Neural cell (in vitro differentiated cells): ENCODE results near the gene KCNJ10. TPM values are rescaled to one million over a fixed set of nuclear protein-coding genes. Genes with fewer than 3 reads are reported as not detected.

ENCODE experiments used
- H2AFZ ChIP-seq: fragments of 200-600, 300-800 bp; sonication (generic), shearing (Covaris generic); 2 replicates; pipeline ENCODE4 v1.6.0; 2014; ENCODE audit warnings: low read depth, mild to moderate bottlenecking, antibody characterized with exemption, low read length, moderate library complexity
- H3F3A ChIP-seq: fragments of 200-600 bp; shearing (Covaris generic); 2 replicates; pipeline ENCODE4 v1.6.1; 2016; ENCODE audit warnings: mild to moderate bottlenecking, moderate library complexity, mixed read lengths, antibody characterized with exemption, low read length; ENCODE audit not compliant: insufficient read depth, poor library complexity, severe bottlenecking
- H3K27ac ChIP-seq: fragments of 200-600, 300-800 bp; sonication (generic), shearing (Covaris generic); 2 replicates; pipeline ENCODE4 v1.5.1; 2014; ENCODE audit warnings: mild to moderate bottlenecking, low read length, moderate library complexity
- H3K27me3 ChIP-seq: fragments of 300-800, 200-600 bp; sonication (generic), shearing (Covaris generic); 2 replicates; pipeline ENCODE4 v1.6.0; 2014; ENCODE audit warnings: mild to moderate bottlenecking, low read depth, low read length, moderate library complexity; ENCODE audit not compliant: insufficient read depth
- H3K36me3 ChIP-seq: fragments of 300-800, 200-600 bp; sonication (generic), shearing (Covaris generic); 2 replicates; pipeline ENCODE4 v1.5.1; 2014; ENCODE audit warnings: mild to moderate bottlenecking, antibody characterized with exemption, low read length, moderate library complexity; ENCODE audit not compliant: insufficient read depth
- H3K4me2 ChIP-seq: fragments of 300-800, 200-600 bp; sonication (generic), shearing (Covaris generic); 2 replicates; pipeline ENCODE4 v1.6.0; 2014; ENCODE audit warnings: mild to moderate bottlenecking, low read length
- H3K4me3 ChIP-seq: fragments of 300-800, 200-600 bp; sonication (generic), shearing (Covaris generic); 2 replicates; pipeline ENCODE4 v1.5.1; 2014; ENCODE audit warnings: mild to moderate bottlenecking, low read length, moderate library complexity
- H3K79me2 ChIP-seq: fragments of 200-600 bp; shearing (Covaris generic); replicated peaks from 2 replicates; pipeline ENCODE4 v1.6.0; 2014; ENCODE audit warnings: mild to moderate bottlenecking, low read length, moderate library complexity; ENCODE audit not compliant: insufficient read depth
- H3K9ac ChIP-seq: fragments of 300-800, 200-600 bp; sonication (generic), shearing (Covaris generic); 2 replicates; pipeline ENCODE4 v1.6.1; 2016; ENCODE audit warnings: mild to moderate bottlenecking, low read length, mixed read lengths
- H3K9me2 ChIP-seq: fragments of 200-600 bp; shearing (Covaris generic); 2 replicates; pipeline ENCODE4 v1.6.1; 2016; ENCODE audit warnings: mild to moderate bottlenecking, low read length, mixed read lengths; ENCODE audit not compliant: insufficient read depth
- H3K9me3 ChIP-seq: fragments of 200-600, 300-800 bp; sonication (generic), shearing (Covaris generic); 2 replicates; pipeline ENCODE4 v1.6.1; 2016; ENCODE audit warnings: mild to moderate bottlenecking, mixed run types, low read length, moderate library complexity, mixed read lengths
- H4K20me1 ChIP-seq: fragments of 200-600 bp; shearing (Covaris generic); 2 replicates; pipeline ENCODE4 v1.6.1; 2016; ENCODE audit warnings: mild to moderate bottlenecking, mixed run types; ENCODE audit not compliant: insufficient read depth
- EP300 ChIP-seq: fragments of 450-650 bp; conservative IDR thresholded peaks from 2 replicates; pipeline ENCODE4 v1.6.1; 2014; ENCODE audit warnings: antibody characterized with exemption, mild to moderate bottlenecking, moderate library complexity; ENCODE audit not compliant: poor library complexity, severe bottlenecking
- EZH2 ChIP-seq: fragments of 200-600, 300-800 bp; shearing (Covaris generic), sonication (generic); IDR thresholded peaks from 2 replicates; pipeline ENCODE4 v1.6.1; 2014; ENCODE audit warnings: antibody characterized with exemption, low read length, borderline replicate concordance, mild to moderate bottlenecking; ENCODE audit not compliant: insufficient read depth, poor library complexity, severe bottlenecking
- MXI1 ChIP-seq: fragments of 450-650 bp; conservative IDR thresholded peaks from 2 replicates; pipeline ENCODE4 v1.6.1; 2014; ENCODE audit warnings: antibody characterized with exemption, mild to moderate bottlenecking; ENCODE audit not compliant: poor library complexity, severe bottlenecking
- POLR2AphosphoS5 ChIP-seq: IDR thresholded peaks from 2 replicates; pipeline ENCODE4 v1.6.1; 2012
- RAD21 ChIP-seq: fragments of 450-650 bp; conservative IDR thresholded peaks from 2 replicates; pipeline ENCODE4 v1.6.1; 2014; ENCODE audit warnings: antibody characterized with exemption, mild to moderate bottlenecking, moderate library complexity
- SMC3 ChIP-seq: fragments of 450-650 bp; conservative IDR thresholded peaks from 2 replicates; pipeline ENCODE4 v1.6.1; 2014; ENCODE audit warnings: antibody characterized with exemption, mild to moderate bottlenecking, moderate library complexity; ENCODE audit not compliant: poor library complexity
- TAF1 ChIP-seq: IDR thresholded peaks from 2 replicates; pipeline ENCODE4 v1.6.1; 2012; ENCODE audit warnings: low read depth
- polyA plus RNA-seq: library from polyadenylated mRNA; depleted of rRNA; stranded (reverse); fragments of >200 nt; gene quantifications from 2 replicates; pipeline ENCODE4 v1.2.3, GENCODE V29; 2014
- TF ChIP-seq, protein P1 (sequence below): fragments of 450-650 bp; IDR thresholded peaks from 2 replicates; pipeline ENCODE4 v1.5.1; 2014; ENCODE audit warnings: antibody characterized with exemption, mild to moderate bottlenecking, moderate library complexity; ENCODE audit not compliant: poor library complexity, severe bottlenecking
- TF ChIP-seq, protein P2 (sequence below): IDR thresholded peaks from 2 replicates; pipeline ENCODE4 v1.6.1; 2012; ENCODE audit warnings: borderline replicate concordance

Gene KCNJ10
- polyA plus RNA-seq, 1 donor from 2014 or later = not detected

DNA sequence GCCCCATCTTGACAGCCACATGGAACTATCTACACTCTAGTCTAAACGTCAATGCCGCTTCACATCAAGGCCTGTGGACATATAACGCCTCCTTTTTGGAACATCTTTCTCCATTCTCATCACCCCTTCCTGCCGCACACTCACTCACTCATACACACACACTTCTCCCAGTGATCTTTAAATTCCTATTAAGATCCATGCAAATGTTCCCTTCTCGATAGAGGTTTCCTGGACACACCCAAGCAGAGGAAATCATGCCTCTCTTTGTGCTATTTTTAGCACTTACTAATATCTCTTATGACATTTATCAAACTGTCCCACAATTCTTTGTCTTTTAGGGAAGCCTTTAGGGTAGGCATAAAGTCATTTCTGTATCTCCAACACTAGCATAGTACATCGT is 87.7 kb downstream of the KCNJ10 start:
- no peaks in the 10 kb centered on the region for H4K20me1 ChIP-seq
- no peak overlapping the region for H3K9ac ChIP-seq
- no peaks in the 10 kb centered on the region for H3K9me2 ChIP-seq

DNA sequence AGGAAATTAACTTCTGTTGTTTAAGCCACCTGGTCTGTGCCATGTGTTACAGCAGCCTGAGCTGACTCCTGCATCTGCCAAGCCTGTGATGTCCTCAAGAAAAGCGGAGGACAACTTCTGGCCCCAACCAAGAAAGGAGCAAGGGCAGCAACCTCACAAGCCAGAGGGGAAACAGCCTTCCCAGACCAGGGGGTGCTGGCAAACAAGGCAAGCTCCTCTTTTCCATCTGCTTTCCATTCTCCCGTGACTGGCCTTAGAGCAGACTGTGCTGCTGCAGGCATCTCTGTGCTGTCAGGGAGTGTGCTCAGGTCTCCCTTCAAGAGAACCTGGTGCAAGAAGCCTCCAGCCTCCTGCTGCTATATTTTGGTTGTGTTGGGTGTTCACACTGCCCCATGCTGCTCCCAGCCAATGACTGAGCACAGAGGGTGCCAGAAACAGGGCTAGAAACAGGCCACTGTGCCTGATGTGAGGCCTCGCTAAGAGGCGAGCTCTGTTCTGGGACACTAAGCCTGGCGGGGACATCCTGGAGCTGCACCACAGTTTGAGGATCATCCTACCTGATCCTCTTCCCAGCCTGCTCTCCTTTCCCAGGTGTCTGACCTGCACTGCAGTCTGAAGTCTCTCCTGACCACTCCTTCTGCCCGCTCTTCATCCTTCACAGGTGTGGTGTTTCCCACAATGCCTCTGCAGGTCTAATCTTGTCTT is 88.5 kb downstream of the KCNJ10 start:
- no peak overlapping the region for H3K4me2 ChIP-seq
- H3K79me2 ChIP-seq = no peaks in the 10 kb centered on the region
- H3K4me3 ChIP-seq = no peak overlapping the region
- no peaks in the 10 kb centered on the region for H3K9me2 ChIP-seq
- H2AFZ ChIP-seq = no peak overlapping the region
- H3K36me3 ChIP-seq = no peaks in the 10 kb centered on the region
- TF ChIP-seq MXI1 = no peak
- TF ChIP-seq, protein P1, sequence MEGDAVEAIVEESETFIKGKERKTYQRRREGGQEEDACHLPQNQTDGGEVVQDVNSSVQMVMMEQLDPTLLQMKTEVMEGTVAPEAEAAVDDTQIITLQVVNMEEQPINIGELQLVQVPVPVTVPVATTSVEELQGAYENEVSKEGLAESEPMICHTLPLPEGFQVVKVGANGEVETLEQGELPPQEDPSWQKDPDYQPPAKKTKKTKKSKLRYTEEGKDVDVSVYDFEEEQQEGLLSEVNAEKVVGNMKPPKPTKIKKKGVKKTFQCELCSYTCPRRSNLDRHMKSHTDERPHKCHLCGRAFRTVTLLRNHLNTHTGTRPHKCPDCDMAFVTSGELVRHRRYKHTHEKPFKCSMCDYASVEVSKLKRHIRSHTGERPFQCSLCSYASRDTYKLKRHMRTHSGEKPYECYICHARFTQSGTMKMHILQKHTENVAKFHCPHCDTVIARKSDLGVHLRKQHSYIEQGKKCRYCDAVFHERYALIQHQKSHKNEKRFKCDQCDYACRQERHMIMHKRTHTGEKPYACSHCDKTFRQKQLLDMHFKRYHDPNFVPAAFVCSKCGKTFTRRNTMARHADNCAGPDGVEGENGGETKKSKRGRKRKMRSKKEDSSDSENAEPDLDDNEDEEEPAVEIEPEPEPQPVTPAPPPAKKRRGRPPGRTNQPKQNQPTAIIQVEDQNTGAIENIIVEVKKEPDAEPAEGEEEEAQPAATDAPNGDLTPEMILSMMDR = no peak
- TF ChIP-seq, protein P2, sequence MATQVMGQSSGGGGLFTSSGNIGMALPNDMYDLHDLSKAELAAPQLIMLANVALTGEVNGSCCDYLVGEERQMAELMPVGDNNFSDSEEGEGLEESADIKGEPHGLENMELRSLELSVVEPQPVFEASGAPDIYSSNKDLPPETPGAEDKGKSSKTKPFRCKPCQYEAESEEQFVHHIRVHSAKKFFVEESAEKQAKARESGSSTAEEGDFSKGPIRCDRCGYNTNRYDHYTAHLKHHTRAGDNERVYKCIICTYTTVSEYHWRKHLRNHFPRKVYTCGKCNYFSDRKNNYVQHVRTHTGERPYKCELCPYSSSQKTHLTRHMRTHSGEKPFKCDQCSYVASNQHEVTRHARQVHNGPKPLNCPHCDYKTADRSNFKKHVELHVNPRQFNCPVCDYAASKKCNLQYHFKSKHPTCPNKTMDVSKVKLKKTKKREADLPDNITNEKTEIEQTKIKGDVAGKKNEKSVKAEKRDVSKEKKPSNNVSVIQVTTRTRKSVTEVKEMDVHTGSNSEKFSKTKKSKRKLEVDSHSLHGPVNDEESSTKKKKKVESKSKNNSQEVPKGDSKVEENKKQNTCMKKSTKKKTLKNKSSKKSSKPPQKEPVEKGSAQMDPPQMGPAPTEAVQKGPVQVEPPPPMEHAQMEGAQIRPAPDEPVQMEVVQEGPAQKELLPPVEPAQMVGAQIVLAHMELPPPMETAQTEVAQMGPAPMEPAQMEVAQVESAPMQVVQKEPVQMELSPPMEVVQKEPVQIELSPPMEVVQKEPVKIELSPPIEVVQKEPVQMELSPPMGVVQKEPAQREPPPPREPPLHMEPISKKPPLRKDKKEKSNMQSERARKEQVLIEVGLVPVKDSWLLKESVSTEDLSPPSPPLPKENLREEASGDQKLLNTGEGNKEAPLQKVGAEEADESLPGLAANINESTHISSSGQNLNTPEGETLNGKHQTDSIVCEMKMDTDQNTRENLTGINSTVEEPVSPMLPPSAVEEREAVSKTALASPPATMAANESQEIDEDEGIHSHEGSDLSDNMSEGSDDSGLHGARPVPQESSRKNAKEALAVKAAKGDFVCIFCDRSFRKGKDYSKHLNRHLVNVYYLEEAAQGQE = no peak
- TF ChIP-seq POLR2AphosphoS5 = no peak
- TF ChIP-seq EZH2 = no peak
- no peak for TF ChIP-seq TAF1
- no peak for TF ChIP-seq SMC3
- TF ChIP-seq EP300 = no peak
- no peak for TF ChIP-seq RAD21
- H3K27ac ChIP-seq = no peak overlapping the region
- H3K27me3 ChIP-seq = no peaks in the 10 kb centered on the region
- no peaks in the 10 kb centered on the region for H4K20me1 ChIP-seq
- no peaks in the 10 kb centered on the region for H3K9me3 ChIP-seq
- no peaks in the 10 kb centered on the region for H3F3A ChIP-seq
- H3K9ac ChIP-seq = no peak overlapping the region

More for the DNA sequence above, 87.7 kb downstream of the KCNJ10 start:
- Histone ChIP-seq H3K4me3 (no peak overlapping the region), H3K27ac (no peak overlapping the region), H3K9me3 (no peaks in the 10 kb centered on the region), H3K79me2 (no peaks in the 10 kb centered on the region), H3K4me2 (no peak overlapping the region), H2AFZ (no peak overlapping the region), H3K27me3 (no peaks in the 10 kb centered on the region), H3K36me3 (no peaks in the 10 kb centered on the region), H3F3A (no peaks in the 10 kb centered on the region)
- TF ChIP-seq MXI1 (no peak), RAD21 (no peak), POLR2AphosphoS5 (no peak)
- TF ChIP-seq, protein P2 = no peak
